Fibroblast of skin of left biceps (primary cell): ENCODE data around the gene ELP1.
"Not testable (repeated sequence)": the region's sequence is repeated elsewhere in the genome, so short reads cannot be mapped to it uniquely, and the experiment has no call there.

Experiments
- DNase-seq, 2 experiments: peaks; one replicate each; pipeline ENCODE4 v3.0.0-alpha.2; 2013; ENCODE audit warnings: low read depth in 2 of 2

ELP1 gene

DNA sequence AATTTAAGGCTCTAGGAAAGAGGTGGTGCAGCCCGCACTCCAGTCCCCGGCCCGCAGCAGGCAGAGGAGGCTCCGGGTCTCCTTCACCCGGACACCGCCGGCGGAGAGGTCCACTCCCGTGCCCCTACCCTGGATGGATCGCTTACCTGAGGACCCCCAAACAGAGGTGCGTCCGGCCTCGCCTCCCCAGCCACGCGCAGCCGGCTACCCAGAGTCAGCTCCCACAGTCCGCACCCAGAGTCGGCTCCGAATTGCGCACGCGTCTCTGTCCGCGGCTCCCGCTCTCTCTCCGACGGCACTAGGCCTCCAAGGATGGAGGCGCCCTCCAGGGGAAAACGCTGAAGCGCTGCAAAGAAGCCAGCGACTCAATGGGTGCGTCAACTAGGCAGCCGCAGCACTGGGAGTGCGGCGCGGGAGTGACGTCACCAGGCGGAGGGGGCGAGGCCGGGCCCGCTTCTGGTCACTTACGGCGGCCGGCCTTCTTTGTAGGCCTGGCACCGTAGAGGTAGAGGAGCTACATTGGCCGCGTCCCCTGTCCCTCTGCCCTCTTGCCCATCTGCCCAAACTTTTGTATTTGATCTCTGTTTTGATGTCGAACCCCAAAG is at the start of gene ELP1:
ELP1 (minus strand) TSS at position 407 of the 605 bp plus-strand sequence. CDS start 2,978 bp downstream, outside the sequence.
- DNase-seq = peak; percentile 83 to 87

GRCh38 chr9:108980893-108981292 is 47.0 kb upstream of the ELP1 start:
- no peak for DNase-seq

- DNase-seq = no peak
Measured at GRCh38 chr9:108978205-108978604, 44.3 kb upstream of the ELP1 start.

DNA sequence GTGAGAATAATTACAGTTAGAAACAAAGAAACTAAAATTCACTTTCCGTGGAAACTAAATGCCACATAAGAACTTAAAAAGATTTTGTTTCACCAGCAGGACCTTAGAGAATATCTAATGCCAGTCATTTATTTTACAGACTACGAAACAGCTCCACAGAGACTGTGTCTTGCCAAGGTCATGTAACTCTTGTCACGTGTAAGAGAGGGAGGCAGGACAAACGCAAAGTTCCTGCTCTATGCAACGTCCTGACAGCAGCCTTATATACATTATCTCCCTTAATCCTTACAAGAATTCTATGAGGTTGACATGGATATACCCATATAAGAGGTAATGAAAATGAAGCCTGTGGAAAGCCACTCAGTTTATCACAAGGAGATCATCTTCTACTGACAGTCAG is 40.0 kb upstream of the ELP1 start:
- no peak for DNase-seq

DNA sequence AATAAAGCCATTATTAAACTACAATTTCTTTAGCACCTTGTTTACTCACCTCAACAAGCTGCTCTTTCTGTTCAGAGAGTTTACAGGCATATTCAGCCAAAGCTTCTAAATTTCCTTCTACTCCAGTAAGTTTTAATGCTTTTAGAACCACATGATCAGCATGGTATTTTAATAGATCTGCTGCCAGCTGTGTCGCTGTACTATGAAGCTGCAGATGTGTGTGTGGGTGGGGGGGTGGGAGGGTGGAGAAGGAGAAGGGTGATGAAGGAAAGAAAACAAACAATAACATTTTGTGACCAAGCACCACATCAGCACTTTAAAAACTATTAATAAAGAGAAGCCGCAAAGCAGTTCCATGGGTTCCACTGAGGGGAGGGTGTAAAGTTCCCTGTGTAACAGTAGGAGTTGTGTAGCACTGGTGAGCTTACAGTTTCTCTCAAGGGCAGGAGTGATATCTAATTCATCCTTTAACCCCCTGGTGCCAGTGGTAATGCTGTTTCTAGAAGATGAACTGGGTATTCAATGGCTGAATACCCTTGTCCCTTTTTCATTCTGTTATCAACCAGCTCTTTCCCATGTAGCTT is 38.8 kb upstream of the ELP1 start:
- no peak for DNase-seq

DNA sequence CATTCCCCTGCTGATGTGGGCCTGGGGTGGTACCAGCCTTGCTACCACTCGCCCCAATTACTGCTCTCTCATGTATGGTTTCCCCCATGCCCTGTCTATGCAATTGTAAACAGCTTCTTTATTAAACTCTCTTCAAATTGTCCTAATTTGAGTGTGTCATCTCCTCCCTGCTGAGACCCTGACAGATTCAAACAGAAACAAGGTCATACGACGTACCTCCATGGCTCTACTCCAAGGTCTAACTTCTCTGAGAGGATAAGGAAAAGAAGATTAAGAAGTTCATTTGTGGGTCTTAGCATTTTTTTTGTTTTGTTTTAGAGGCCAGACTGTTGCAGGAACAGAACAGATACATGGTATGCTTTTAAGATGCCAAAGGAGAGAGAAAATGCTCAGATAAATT is 38.3 kb upstream of the ELP1 start:
- no peak for DNase-seq

DNA sequence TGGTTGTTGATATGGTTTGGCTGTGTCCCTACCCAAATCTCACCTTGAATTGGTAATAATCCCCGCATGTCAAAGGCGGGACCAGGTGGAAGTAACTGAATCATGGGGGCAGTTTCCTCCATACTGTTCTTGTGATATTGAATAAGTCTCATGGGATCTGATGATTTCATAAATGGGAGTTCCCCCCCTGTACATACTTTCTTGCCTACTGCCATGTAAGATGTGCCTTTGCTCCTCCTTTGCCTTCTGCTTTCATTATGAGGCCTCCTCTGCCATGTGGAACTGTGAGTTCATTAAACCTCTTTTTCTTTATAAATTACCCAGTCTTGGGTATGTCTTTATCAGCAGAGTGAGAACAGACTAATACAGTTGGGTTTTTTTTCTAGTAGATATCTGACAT is 37.5 kb upstream of the ELP1 start:
- not testable (repeated sequence) for DNase-seq

DNA sequence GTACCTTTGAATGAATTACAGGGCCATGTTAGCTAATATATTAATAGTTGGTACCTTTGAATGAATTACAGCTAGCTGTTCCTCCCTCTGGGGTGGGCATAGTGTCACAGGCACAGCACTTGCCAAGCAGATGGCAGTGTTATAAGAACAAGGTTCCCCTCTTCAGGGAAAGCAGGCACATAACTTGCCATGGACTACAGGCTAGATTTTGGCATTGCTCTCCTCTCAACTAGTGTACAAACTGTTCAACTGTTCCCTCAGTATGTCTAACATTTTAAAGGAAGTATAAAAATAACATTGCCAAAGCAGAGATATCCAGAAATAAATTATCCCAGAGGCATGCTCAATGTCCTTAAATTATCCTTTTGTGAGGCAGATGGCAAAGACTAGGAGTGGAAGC is 34.0 kb upstream of the ELP1 start:
- no peak for DNase-seq

DNA sequence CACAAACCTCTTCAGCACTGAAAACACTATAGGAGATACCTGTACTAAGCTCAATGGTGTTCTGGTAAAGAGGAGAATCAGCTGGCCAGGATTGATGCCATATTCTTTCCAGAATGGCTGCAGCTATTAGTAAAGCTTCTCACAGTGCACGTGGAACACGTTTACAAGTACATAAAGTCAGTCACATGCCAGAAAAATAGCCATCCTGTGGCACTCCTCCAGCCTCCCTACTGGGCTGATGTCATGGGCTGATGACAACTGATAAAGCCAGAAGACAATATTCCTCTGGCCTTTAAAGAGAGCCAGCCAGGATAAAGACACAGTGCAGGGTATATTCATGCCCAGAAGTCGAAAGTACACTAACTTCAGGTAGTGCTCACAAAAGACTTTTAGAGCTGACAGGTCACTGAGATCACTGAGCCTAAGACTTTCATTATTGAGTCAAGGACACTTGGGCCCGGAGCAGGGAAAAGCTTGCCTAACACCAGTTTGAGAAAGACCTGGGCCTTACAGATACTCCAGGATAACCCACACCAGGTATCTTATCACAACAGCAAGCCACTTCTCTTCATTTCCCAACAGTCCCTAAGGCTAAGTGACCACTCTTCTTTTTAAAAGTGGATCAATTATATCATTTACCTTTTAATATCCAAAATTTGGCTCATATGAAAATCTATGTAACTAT is 29.7 kb upstream of the ELP1 start:
- DNase-seq = no peak

DNA sequence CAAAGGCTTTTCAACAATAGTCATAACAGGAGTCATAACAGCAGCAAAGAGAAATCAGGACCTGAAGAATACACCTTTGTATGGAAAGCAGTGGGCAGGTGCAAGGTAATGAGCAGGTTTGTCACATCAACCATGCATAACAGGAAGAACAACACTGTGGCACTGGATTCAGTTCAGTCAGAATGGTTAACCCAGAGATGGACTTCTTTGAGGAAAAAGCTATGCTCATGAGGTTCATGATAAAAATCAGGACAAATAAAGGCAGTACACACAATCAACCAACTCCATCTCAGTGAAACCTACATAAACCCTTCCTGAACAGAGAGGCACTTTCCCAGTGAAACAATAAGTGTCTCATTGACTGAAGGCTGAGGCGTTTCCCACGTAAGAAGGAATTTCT is 27.2 kb upstream of the ELP1 start:
- no peak for DNase-seq

- no peak for DNase-seq
Measured at GRCh38 chr9:108960331-108960730, 26.4 kb upstream of the ELP1 start.

DNA sequence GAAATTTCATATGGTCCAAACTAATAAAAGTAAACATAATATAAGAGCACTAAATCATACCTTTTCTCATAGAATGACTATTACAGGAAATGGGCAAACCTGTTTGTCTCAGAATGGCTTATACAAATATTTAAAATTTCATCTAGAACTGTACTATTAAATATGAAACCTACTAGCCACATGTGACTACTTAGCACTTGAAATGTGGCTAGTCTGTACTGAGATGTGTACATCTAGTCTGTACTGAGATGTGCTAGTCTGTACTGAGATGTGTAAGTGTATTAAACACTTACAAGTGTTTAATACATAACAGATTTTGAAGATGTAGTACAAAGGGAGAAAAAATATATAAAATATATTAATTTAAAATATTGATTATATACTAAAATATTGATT is 22.7 kb upstream of the ELP1 start:
- DNase-seq = no peak

GRCh38 chr9:108956022-108956630 is 22.2 kb upstream of the ELP1 start:
- DNase-seq = no peak

DNA sequence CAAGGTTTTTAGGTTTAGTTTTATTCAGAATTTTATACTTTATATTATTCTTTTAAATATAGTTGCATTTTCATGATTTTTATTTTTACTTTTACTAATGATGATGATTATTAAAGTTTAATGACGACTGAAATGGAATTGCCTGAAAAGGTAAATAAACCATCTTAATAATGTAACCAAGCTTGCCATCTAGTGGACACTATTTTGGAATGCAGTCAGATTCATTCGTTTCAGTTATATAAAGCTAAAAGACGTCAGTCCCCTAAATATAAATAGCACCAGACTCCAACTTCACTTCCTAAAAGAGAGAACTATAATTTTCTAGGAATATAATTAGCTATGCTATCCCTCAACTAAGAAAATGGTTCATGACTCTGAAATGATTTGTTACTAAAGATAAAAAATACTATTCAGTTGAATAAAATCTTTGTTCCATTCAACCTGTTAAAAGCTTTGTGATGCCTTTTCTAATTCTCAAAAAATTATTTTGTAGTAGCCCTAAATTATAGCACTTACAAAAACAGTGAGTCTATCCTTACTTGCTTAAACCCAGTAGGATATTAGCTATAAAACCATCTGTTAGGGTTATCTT is 20.2 kb upstream of the ELP1 start:
- DNase-seq = no peak

DNA sequence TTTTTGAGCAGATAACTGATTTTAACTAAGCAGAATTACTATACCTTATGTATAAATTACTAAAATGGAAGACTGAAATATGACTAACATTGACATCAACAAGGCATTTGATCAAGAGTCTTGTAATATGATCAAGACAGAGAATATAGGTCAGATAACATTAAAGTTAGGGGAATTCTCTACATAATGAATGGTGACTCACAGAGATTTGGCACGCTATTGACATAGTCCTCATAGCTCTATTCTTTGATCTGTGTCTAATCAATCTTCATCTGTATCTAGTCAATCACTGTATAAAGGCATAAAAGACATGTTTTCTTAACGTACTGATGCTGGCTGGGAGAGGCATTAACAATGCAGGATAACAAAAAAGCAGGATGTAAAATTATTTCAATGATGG is 17.7 kb upstream of the ELP1 start:
- peak in 1 of 2 experiments; percentile 5 for DNase-seq

DNA sequence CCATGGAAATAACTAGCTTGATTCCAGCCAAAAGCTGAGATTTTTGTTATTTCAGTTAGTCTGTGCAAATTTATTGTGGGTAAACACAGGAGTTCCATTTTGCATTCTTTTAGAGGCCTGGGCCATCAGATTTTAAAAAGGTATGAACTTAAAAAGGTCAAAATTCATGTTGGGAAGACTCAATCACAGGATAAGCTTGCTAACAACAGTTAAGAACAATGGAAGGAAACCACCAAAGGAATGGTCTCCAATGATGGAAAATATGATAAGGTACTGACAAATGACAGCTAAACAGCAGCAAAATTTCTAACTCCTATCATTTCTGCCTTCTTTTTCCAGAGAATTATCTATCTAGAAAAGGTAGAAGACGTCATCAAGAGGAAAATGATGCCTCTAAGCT is 16.2 kb upstream of the ELP1 start:
- DNase-seq = no peak

GRCh38 chr9:108939975-108940374 is 6.1 kb upstream of the ELP1 start:
- no peak for DNase-seq

DNA sequence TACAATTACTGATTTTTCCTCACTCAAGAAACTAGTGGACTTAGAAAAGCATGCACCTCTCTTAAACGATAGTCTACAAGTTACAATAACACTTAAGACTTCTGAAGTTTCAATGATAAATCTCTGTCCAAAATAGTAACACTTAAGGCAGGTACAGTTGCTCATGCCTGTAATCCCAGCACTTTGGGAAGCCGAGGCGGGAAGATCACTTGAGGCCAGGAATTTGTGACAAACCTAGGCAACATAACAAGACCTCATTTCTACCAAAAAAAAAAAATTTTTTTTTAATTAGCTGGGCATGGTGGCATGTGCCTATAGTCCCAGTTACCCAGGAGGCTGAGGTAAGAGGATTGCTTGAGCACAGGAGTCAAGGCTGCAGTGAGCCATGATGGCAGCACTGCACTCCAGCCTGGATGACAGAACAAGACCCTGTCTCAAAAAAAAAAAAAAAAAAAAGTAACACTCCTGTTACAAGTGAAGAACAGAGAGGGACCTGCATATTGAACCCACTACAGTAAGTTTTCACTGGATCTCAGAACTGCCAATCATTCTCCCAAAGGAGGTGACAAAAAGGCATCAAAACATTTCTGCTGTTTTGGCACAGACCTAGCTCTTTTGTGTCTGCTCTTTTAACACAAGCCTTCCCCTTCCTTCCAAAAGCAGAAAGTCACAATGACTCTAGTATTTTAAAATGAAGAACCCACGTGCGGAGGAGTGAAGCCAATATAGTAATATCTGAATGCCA is 3.8 kb upstream of the ELP1 start:
- no peak for DNase-seq

GRCh38 chr9:108934323-108934893 is 484 bp upstream of the ELP1 start, which contains the start of gene ABITRAM:
ABITRAM (plus strand) TSS chr9:108934400; CDS start chr9:108934487, 87 bp downstream.
- DNase-seq = peak; percentile 50 to 58

- no peak for DNase-seq
Measured at GRCh38 chr9:108933231-108933717, 650 bp downstream of the ELP1 start.

DNA sequence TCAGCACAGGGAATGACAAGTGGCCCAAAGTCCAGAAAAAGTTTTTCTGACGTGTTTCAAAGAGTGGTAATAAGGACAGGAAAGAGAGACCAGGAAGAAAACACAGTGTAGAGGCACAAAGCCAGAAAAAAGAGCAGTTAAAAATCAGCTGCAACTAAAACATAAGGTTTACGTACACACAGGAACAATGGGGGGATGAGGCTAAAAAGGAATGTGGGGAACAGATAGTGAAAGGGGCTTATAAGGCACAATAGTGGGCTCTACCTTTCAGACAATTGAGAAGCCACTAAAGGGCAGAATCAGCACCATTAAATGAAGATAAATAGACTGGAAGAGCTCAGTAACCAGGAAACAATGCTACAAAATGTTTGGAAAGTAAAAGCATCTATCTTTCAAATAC is 5.5 kb downstream of the ELP1 start:
- DNase-seq = no peak
